HG03103 (cell line): ENCODE measurements around the gene DTNB.

Source experiments
- ATAC-seq: cut with Tn5 transposase; IDR thresholded peaks from one replicate; pipeline ENCODE4 v1.9.1; 2021; ENCODE audit warnings: low read depth; ENCODE audit not compliant: unreplicated experiment

DTNB gene

DNA sequence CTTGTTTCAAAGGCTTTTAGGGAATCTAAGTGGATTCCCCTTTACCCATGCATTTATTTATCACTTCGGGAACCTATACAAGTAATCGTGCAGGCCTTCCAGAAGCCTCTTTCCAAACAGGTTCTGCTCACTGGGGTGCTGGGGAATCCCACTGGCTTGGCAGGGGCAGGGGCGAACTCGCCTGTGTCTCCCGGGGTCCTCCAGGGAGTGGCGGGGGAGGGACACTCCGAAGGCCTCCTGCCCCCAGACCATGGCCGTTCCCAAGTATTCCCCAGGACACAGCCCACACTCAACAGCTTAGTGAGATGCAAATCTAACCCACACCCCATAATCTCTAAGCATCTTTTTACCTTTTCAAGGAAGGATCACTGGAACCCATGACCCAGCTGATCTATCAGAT is 338.2 kb downstream of the DTNB start:
- no peak for ATAC-seq

DNA sequence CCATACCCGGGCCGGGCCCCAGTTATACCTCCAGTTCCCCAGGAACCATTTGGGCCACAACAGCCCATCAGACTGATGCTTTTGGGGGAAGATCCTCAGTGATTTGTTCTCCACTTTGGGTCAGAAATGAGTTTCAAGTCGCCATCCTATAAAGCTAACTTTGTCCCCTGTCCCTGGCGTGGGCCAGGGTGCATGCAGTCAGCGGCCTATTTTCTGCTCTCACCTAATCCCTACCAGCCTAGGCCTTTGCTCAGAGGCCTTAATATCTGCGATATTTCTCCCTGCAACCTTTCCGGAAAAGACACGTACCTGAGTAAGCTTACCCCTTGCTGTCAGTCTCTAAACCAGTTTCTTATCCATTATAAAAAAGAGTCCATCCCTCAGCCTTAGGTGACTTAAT is 338.9 kb downstream of the DTNB start:
- ATAC-seq, result no peak

DNA sequence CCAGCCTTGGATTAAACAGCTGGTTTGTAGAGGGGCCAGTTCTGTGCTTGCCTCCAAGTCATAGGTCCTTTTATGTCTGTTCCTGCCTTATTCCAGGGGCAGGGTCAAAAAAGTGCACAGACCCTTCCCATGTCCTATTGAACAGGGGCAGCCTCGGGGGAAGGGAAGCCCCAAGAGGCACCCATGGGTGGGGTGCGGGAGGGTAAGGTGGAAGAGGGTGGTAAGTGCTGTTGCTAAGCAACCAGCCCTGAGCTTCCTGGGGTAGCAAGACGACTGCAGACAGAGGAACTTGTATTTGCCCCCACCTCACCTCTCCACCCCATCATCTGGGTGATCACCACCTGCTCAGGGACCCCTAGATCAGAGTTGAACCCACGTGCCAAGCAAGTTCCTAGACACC is 339.4 kb downstream of the DTNB start:
- no peak for ATAC-seq

DNA sequence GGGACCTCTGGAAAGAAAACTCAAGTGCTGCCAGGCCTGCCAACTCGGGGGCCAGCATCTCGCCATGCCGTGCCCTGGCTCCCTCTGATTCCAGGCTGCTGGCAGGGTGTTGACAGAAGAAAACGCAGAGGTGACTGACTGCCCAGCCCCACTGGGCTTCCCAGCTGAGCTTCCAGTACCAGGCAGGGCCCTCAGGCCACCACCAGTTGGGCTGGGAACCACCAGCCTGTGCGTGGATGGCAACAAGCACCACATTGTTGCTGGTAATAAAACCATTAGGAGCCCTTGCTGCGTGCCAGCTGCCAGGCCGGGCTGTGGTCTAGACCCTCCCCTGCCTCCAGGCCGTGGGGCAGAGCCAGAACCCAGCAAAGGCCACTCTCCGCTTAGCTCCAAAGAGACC is 340.8 kb downstream of the DTNB start:
- ATAC-seq, result no peak

DNA sequence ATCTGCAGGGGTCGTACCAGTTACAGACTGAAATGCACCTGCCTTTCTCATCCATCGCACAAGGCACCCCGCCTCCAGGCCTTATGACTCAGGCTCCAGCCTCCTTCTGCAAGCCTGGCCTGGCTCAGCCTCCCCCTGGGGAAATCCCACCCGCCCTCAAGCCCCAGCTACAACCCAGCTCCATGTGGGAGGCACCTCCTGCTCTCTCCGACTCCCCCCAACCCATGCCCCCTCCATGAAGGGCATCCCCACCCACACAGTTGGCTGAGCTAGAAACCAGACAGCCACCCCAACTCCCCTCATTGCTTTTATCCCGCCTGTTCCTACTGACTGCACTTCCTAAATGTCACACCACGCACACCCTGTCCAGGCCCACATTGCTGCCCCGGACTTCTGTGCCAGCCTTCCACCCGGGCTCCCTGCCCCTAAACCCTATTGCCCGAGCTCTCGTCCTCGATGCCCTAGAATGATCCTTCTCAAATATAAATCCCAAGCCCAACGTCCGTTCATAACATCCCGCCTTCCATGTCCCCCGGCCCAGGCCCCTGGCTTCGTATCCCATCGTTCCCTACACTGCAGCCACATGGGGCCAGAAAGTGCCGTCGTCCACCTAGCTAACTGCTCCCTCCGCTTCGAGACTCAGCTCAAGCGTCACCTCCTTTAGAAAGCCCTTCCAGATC is 341.6 kb downstream of the DTNB start:
- ATAC-seq, result no peak

DNA sequence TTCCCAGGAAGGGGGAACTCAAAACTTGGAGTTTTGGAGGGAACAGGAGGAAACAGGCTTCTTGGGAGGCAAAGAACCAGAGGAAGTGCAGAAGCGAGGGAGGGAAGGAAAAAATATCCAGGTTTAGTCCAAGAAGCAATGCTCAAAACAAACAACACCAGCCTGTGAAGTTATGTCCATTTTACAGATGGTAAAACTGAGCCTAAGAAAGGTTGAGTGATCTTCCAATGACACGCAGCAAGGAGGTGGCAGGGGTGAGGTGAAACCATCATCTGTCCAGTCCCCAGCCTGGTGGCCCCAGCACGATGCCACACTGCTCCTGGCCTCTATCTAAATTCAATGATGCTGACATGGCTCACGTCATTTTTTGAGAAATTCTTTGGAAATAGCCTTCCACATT is 342.4 kb downstream of the DTNB start:
- no peak for ATAC-seq

DNA sequence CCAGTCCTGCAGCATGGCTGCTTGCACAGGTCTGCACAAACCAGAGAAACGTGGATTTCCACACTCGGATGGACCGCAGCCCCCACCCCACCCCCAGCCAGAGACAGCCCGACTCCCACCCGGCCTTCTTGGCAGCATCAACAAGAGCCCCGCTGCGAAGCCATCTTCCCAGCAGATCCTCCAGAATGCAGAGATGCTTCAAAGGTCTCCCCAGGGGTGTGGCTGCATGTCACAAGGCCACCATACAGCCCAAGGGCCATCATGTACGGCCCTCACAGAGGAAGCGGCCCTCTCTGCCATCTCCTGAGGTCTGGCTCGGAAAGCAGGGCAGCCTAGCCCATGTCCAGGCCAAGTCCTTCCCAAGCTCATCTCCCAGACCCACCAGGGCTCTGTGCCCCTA is 343.1 kb downstream of the DTNB start:
- no peak for ATAC-seq

DNA sequence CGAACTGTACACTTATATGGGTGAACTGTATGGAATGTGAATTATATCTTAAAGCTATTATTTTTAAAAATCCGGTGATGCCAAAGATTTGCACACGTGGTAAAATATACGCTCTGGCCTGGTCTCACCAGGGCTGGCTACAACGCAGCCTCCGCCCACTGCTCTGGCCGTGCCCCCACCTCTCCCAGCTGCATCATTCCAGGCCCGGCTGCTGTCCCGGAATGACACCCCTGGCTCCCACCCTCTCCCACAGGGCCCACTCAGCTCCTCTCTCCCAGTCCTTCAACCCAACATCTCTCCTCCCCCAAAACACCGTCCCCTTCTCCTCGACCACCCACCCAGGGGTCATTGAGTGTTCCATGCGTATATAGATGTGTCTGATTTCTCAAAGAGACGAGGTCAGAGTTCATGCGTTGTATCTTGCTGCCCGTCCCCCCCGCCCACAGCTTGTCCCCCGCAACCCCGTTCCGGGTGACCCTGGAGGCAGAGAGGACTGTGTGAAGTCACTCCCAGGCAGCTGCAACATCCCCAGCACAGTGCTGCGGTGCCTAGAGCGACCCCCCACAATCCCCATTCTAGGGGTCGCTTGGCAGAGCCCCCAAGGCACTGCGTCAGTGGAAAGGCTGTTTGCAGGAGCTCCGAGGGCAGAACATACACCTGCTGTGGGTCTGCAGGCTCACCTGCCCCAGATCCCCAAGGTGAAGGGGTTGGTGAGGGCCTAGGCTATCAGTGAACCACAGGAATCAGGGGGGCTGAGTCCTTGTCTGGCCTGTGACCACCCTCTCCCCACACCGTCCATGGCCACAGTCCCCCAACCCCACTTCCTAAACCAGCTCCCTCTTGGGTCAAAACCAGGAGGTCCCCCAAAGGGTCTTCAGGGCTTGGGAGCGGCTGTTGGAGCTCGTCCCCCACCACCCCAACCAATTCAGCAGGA is 345.0 kb downstream of the DTNB start:
- ATAC-seq, result no peak
